HL-60/S4 (cell line): ENCODE results near the gene CCM2.
"Not testable (repeated sequence)": the region's sequence is repeated elsewhere in the genome, so short reads cannot be mapped to it uniquely, and the experiment has no call there.

Source experiments
- in situ Hi-C: fragments of 300-500 bp; cut with MboI; formaldehyde crosslinking; loops from 2 replicates; pipeline ENCODE4 v1.14.3; 2022; ENCODE audit warnings: low sequenced_read_pairs

Gene CCM2

GRCh38 chr7:44980393-44981034 lies 19.5 kb upstream of the CCM2 start:
- in situ Hi-C loops = no loop called here

DNA sequence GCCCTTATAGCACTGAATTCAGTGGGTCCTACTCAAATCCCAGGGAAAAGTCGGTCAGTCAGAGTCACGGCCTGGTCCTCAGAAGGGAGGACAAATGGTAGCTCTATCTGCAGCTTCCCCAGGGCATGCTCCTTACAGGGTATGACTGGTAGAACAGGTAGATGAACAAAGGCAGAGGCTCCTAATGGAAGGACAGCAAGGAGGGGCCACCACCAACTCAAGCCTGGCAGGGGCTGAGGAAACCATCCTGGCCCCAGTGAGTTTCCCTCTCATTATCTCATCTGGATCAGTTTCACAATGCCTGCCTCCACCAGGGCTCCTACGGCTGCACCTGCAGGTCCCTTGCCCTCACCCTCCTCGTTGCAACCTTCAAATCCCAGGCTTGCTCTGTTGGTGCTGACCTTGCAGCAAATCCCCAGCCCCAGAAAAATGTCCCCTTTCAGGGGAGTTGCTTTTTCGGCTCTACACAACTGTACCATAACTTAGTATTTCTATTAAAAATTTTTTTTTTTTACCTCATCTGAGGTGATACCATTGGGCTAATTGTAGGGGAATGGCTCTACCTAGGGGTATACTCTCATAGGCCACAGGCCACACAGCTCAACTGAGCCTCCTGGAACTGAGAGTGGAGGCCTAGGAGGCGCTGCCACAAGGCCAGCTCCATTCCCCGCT lies 18.8 kb upstream of the CCM2 start:
- in situ Hi-C loops = no loop called here

GRCh38 chr7:44982535-44982923 lies 17.5 kb upstream of the CCM2 start:
- in situ Hi-C loops = no loop called here

GRCh38 chr7:44982970-44983369 lies 17.0 kb upstream of the CCM2 start:
- in situ Hi-C loops = no loop called here

DNA sequence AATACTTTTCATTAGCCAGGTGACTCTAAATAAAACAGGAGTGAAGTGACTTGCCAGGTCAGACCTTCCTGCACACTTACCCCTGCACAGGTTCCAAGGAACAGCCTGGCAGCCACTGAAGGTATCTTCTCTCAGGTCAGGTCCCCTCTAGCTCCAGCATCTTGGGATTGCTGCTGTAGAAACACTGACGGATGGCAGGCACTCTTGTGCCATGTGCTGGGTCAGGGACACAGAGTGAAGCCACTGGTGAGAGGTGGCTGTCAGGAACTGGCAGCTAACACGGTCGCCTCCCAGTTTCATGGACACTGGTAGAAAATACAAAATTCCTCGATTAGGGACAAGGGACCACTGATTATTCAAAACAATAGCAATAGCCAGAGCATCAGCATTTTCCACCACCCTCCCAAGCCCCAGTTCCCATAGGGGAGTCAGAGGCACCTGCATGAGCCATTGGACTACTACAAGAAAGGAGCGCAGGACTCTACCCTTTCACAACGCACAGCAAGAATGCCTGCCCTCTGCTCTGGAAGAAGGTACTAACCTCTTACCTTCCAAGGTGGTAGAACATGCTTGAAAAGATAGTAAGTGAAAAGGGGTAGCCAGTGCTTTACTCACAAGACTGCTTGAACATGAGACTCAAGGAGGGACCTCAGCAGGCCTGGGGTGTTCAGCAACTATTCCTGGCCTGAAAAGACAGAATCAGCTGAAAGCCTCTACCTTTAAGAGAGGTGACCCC lies 16.1 kb upstream of the CCM2 start:
- in situ Hi-C loops = no loop called here

DNA sequence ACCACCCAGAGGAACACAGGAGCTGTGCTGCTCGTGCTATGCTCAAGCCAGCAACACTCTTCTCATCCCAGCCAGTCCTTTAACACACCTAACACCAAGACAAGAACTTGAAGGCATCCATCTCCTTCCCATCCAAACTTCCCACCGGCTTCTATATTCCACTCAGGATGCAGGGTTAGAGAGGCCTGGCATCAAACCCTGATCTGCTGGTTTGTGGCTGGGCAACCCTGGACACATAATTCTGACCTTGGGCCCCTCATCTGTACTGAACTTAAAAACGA lies 15.6 kb upstream of the CCM2 start:
- in situ Hi-C loops = no loop called here

DNA sequence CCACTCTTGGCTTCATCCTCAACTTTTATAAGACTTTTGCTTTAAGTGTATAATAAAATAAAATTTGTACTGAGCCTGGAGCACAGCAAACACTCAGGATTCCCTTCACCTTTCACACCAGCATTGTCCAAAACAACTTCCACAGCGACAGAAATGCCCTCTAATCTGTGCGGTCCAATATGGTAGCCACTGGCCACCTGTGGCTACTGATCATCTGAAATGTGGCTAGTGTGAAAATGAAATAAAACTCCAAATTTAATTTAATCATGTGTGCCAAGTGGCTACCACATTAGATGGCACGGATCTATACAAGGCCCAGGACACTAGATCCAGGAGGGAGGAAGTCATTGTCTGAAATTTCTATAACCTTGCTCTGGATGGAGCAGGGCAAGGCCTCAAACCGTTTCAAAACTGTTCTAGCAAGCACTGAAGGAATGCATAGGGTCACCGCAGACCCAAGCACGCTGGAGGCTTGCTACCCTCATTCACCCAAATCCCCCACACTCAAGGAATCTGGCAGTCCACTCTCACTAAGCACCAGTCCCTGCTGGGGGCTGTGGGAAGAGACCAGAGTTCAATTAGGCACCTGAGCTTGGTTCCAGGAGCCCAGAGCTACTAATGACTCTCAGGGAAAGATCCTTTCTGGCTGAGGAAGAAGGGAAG lies 14.8 kb upstream of the CCM2 start:
- in situ Hi-C loops = no loop called here

DNA sequence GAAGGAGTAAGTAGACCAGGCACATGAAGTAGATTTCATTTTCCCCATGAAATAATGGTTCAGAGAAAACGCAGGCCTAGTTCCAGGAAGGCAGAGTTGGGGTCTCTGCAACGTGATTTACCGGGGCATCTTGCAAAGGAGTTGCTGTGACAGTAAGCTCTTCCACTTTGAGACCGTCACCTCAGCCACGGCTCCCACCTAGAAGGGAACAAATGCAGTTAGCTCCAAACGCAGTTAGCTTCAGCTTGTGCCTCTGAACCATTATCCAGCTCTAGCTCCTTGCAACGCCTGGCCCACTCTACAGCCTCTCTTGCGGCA lies 14.1 kb upstream of the CCM2 start:
- in situ Hi-C loops = no loop called here

GRCh38 chr7:44986218-44987053 lies 13.6 kb upstream of the CCM2 start:
- in situ Hi-C loops = no loop called here

DNA sequence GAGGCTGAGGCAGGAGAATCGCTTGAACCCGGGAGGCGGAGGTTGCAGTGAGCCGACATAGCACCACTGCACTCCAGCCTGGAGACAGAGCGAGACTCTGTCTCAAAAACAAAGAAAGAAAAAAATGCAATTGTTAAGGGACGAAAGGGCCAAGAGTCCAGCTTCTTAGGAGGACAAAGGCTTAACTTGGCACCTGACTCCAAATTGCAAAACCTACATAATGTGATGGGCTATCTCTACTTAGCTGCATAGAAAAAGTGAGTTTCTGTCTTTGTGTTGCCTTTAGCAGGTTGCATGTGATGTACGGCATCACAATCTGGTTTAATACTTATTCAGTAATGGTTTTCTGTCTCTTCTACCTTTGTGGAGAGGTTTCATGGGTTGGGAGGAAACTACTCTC lies 12.5 kb upstream of the CCM2 start:
- in situ Hi-C loops = no loop called here

GRCh38 chr7:44987996-44988395 lies 12.0 kb upstream of the CCM2 start:
- in situ Hi-C loops = no loop called here

- in situ Hi-C loops = no loop called here
Measured at GRCh38 chr7:44988701-44989100, 11.3 kb upstream of the CCM2 start.

- in situ Hi-C loops = no loop called here
Measured at GRCh38 chr7:44989132-44989531, 10.9 kb upstream of the CCM2 start.

DNA sequence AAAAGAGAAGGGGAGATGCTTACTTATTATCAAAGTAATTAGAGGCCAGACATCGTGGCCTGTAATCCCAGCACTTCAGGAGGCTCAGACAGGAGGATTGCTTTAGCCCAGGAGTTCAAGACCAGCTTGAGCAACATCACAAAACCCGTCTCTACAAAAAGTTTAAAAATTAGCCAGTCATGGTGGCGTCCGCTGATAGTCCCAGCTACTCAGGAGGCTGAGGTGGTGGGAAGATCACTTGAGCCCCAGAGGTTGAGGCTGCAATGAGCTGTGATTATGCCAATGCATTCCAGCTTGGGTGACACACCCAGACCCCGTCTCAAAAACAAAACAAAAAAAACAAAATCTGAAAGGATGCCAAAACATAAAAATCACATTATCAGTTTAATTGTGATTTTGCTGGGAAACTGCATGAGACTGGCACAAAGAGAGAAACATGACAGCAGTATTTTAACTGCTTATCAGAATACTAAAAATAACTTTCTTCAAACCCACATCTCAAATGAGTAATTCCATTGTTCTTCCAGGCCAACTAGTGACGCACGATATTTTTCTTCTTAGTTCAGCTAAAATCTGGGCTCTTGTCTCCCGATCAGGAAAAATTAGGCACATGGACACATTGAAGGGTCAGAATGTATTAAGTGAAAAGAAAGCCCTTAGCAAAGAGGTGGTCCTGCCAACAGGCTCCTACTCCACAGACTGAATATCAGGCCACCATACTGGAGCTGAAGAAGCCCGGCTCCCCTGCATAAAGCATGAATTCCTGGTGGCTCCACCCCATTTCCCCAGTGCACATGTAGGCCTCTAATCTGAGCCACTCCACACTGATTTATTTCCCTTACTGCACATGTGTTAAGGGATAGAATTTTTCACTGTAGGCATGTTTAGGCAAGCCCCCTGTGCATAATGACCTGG lies 9.6 kb upstream of the CCM2 start:
- in situ Hi-C loops = no loop called here

DNA sequence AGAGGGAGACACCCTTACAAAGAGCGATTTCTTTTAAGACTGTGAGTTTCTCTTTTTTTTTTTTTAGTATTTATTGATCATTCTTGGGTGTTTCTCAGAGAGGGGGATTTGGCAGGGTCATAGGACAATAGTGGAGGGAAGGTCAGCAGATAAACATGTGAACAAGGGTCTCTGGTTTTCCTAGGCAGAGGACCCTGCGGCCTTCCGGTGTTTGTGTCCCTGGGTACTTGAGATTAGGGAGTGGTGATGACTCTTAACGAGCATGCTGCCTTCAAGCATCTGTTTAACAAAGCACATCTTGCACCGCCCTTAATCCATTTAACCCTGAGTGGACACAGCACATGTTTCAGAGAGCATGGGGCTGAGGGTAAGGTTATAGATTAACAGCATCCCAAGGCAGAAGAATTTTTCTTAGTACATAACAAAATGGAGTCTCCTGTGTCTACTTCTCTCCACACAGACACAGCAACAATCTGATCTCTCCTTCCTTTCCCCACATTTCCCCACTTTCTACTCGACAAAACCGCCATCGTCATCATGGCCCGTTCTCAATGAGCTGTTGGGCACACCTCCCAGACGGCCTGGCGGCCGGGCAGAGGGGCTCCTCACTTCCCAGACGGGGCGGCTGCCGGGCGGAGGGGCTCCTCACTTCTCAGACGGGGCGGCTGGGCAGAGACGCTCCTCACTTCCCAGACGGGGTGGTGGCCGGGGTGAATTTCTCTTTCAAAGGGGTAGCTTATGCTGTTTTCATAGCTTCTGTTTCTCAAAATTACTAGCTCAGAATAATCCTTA lies 7.8 kb upstream of the CCM2 start:
- in situ Hi-C loops = not testable (repeated sequence)

GRCh38 chr7:44994877-44995554 lies 5.0 kb upstream of the CCM2 start:
- in situ Hi-C loops = no loop called here

- in situ Hi-C loops = no loop called here
Measured at GRCh38 chr7:44995555-44996493, 4.2 kb upstream of the CCM2 start.
